Loucy (cell line): ENCODE data around the gene TASP1.
A peak's percentile ranks its signal among the peaks of the same experiment; 100 is the strongest.

Source experiments
- H2AFZ ChIP-seq: fragments of 200-600 bp; sonication (generic); 2 replicates; pipeline ENCODE4 v1.6.0; 2016; ENCODE audit warnings: antibody characterized with exemption, mild to moderate bottlenecking, low read length, moderate library complexity
- H3F3A ChIP-seq: fragments of 200-600 bp; 2 replicates; pipeline ENCODE4 v1.6.0; 2016; ENCODE audit warnings: antibody characterized with exemption, low read depth, mild to moderate bottlenecking
- H3K27me3 ChIP-seq: fragments of 200-600 bp; sonication (generic); 2 replicates; pipeline ENCODE4 v1.6.1; 2014; ENCODE audit warnings: low read length, mild to moderate bottlenecking; ENCODE audit not compliant: insufficient read depth, poor library complexity, severe bottlenecking
- H3K36me3 ChIP-seq: fragments of 200-600 bp; sonication (generic); 2 replicates; pipeline ENCODE4 v1.6.1; 2016; ENCODE audit warnings: low read length; ENCODE audit not compliant: insufficient read depth
- H3K4me1 ChIP-seq: fragments of 200-600 bp; sonication (generic); 2 replicates; pipeline ENCODE4 v1.5.1; 2014; ENCODE audit warnings: low read length, mild to moderate bottlenecking; ENCODE audit not compliant: insufficient read depth, poor library complexity, severe bottlenecking
- H3K4me2 ChIP-seq: fragments of 200-600 bp; sonication (generic); 2 replicates; pipeline ENCODE4 v1.6.0; 2014; ENCODE audit warnings: antibody characterized with exemption, low read length, low read depth, mild to moderate bottlenecking; ENCODE audit not compliant: poor library complexity, severe bottlenecking
- H3K4me3 ChIP-seq: fragments of 200-600 bp; sonication (generic); 2 replicates; pipeline ENCODE4 v1.5.1; 2014; ENCODE audit warnings: low read length, mild to moderate bottlenecking, mixed read lengths; ENCODE audit not compliant: poor library complexity, severe bottlenecking
- H3K79me2 ChIP-seq: fragments of 200-600 bp; sonication (generic); 2 replicates; pipeline ENCODE4 v1.6.1; 2014; ENCODE audit warnings: low read length; ENCODE audit not compliant: insufficient read depth
- H3K9ac ChIP-seq: fragments of 200-600 bp; sonication (generic); 2 replicates; pipeline ENCODE4 v1.6.0; 2014; ENCODE audit warnings: mild to moderate bottlenecking, low read depth, low read length, moderate library complexity; ENCODE audit not compliant: poor library complexity, severe bottlenecking
- H3K9me2 ChIP-seq: fragments of 200-600 bp; sonication (generic); replicated peaks from 2 replicates; pipeline ENCODE4 v1.6.1; 2016; ENCODE audit warnings: low read depth, low read length, mixed read lengths
- H3K9me3 ChIP-seq: fragments of 200-600 bp; sonication (generic); 2 replicates; pipeline ENCODE4 v1.6.1; 2014; ENCODE audit warnings: mild to moderate bottlenecking, antibody characterized with exemption, low read length, low read depth; ENCODE audit not compliant: insufficient read depth
- H4K20me1 ChIP-seq: fragments of 200-600 bp; sonication (generic); 2 replicates; pipeline ENCODE4 v1.6.0; 2014; ENCODE audit warnings: antibody characterized with exemption, low read length, mild to moderate bottlenecking; ENCODE audit not compliant: insufficient read depth, poor library complexity, severe bottlenecking
- CTCF ChIP-seq: fragments of 200-600 bp; sonication (generic); conservative IDR thresholded peaks from 2 replicates; pipeline ENCODE4 v1.5.1; 2014; ENCODE audit warnings: mild to moderate bottlenecking, antibody characterized with exemption, low read length
- EZH2phosphoT487 ChIP-seq: fragments of 200-600 bp; IDR thresholded peaks from 2 replicates; pipeline ENCODE4 v1.6.1; 2018; ENCODE audit warnings: antibody characterized with exemption, mild to moderate bottlenecking, moderate library complexity, borderline replicate concordance

TASP1 gene

GRCh38 chr20:13425381-13426135 lies 213.2 kb downstream of the TASP1 start:
- no peak overlapping the region for H3K9ac ChIP-seq
- no peak overlapping the region for H3K4me2 ChIP-seq
- no peaks in the 10 kb centered on the region for H3F3A ChIP-seq
- no peak for TF ChIP-seq EZH2phosphoT487
- TF ChIP-seq CTCF, result no peak
- H3K4me1 ChIP-seq, result peaks cover 18% of the 10 kb centered on the region
- no peak overlapping the region for H2AFZ ChIP-seq
- no peaks in the 10 kb centered on the region for H3K9me3 ChIP-seq
- H3K79me2 ChIP-seq, result no peaks in the 10 kb centered on the region
- no peaks in the 10 kb centered on the region for H4K20me1 ChIP-seq
- H3K36me3 ChIP-seq, result no peaks in the 10 kb centered on the region
- no peak overlapping the region for H3K4me3 ChIP-seq
- H3K27me3 ChIP-seq, result no peaks in the 10 kb centered on the region
- no peaks in the 10 kb centered on the region for H3K9me2 ChIP-seq

- Histone ChIP-seq H3K36me3 (no peaks in the 10 kb centered on the region), H3K9me2 (no peaks in the 10 kb centered on the region), H3K4me1 (peaks cover 10% of the 10 kb centered on the region), H2AFZ (no peak overlapping the region), H3K4me3 (no peak overlapping the region), H3K4me2 (no peak overlapping the region), H3K9me3 (no peaks in the 10 kb centered on the region), H3K79me2 (no peaks in the 10 kb centered on the region), H3K27me3 (no peaks in the 10 kb centered on the region), H3K9ac (no peak overlapping the region), H4K20me1 (no peaks in the 10 kb centered on the region), H3F3A (no peaks in the 10 kb centered on the region)
- no peak for TF ChIP-seq CTCF
These were observed 214.4 kb downstream of the TASP1 start for GRCh38 chr20:13424174-13424833.

- Histone ChIP-seq H3K27me3 (no peaks in the 10 kb centered on the region), H3K4me2 (no peak overlapping the region), H3F3A (no peaks in the 10 kb centered on the region), H3K79me2 (no peaks in the 10 kb centered on the region), H2AFZ (no peak overlapping the region), H3K9me2 (no peaks in the 10 kb centered on the region), H3K36me3 (no peaks in the 10 kb centered on the region), H3K9ac (no peak overlapping the region), H4K20me1 (no peaks in the 10 kb centered on the region), H3K4me1 (peaks cover 10% of the 10 kb centered on the region), H3K4me3 (no peak overlapping the region), H3K9me3 (no peaks in the 10 kb centered on the region)
- TF ChIP-seq EZH2phosphoT487, result no peak
- 0 out of 2 replicates have a peak, but pooled peaks have one; percentile 13 for TF ChIP-seq CTCF
These were observed 215.1 kb downstream of the TASP1 start for GRCh38 chr20:13423472-13424173.
